Measurements from ENCODE around the gene PFN1. TPM values are rescaled to one million over a fixed set of nuclear protein-coding genes. Genes with fewer than 3 reads are reported as not detected.
A peak's percentile ranks its signal among the peaks of the same experiment; 100 is the strongest.

The PFN1 gene
- total and polyA plus RNA-seq, 3 donors from 2014 or later: 244 to 349 (median 257) TPM

GRCh38 chr17:4947010-4947410 lies 1.3 kb downstream of the PFN1 start:
- H3K27me3 ChIP-seq: no peaks in the 10 kb centered on the region
- H3K4me1 ChIP-seq: peaks cover 20% of the 10 kb centered on the region
- 0 to 1% methylated on average over 7 of the region's 7 CpGs for WGBS, 2 donors
- TF ChIP-seq POLR2A (IDR thresholded peaks at IDR 0.05): no peak
- TF ChIP-seq, protein P1, sequence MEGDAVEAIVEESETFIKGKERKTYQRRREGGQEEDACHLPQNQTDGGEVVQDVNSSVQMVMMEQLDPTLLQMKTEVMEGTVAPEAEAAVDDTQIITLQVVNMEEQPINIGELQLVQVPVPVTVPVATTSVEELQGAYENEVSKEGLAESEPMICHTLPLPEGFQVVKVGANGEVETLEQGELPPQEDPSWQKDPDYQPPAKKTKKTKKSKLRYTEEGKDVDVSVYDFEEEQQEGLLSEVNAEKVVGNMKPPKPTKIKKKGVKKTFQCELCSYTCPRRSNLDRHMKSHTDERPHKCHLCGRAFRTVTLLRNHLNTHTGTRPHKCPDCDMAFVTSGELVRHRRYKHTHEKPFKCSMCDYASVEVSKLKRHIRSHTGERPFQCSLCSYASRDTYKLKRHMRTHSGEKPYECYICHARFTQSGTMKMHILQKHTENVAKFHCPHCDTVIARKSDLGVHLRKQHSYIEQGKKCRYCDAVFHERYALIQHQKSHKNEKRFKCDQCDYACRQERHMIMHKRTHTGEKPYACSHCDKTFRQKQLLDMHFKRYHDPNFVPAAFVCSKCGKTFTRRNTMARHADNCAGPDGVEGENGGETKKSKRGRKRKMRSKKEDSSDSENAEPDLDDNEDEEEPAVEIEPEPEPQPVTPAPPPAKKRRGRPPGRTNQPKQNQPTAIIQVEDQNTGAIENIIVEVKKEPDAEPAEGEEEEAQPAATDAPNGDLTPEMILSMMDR (IDR thresholded peaks at IDR 0.05): no peak
- H3K27ac ChIP-seq: peak overlapping the region; percentile 91 to 92
- intact Hi-C loops (cut with DNase I; ENCODE audit: low total_unique reads): no loop called here
- DNase-seq: no peak
- no peaks in the 10 kb centered on the region for H3K36me3 ChIP-seq (ENCODE audit: low read depth, missing control alignments)
- H3K4me3 ChIP-seq: peak overlapping the region; percentile 90 to 99
- no peaks in the 10 kb centered on the region for H3K9me3 ChIP-seq

GRCh38 chr17:4946312-4946976 lies 1.9 kb downstream of the PFN1 start:
- intact Hi-C loops (cut with DNase I; ENCODE audit: low total_unique reads): no loop called here
- WGBS, 2 donors: 19 to 37% methylated on average over 14 to 16 of the region's 16 CpGs

GRCh38 chr17:4945944-4946280 lies 2.4 kb downstream of the PFN1 start:
- no peaks in the 10 kb centered on the region for H3K27me3 ChIP-seq
- no peaks in the 10 kb centered on the region for H3K36me3 ChIP-seq (ENCODE audit: low read depth, missing control alignments)
- no peak for TF ChIP-seq POLR2A (IDR thresholded peaks at IDR 0.05)
- TF ChIP-seq, protein P1 (IDR thresholded peaks at IDR 0.05): no peak
- H3K27ac ChIP-seq: peak overlapping the region in 1 of 2 donors; percentile 91
- no peak overlapping the region for H3K4me3 ChIP-seq
- DNase-seq: no peak
- WGBS, 2 donors: 26 to 30% methylated on average over 4 of the region's 4 CpGs
- no peaks in the 10 kb centered on the region for H3K9me3 ChIP-seq
- H3K4me1 ChIP-seq: peaks cover 23% of the 10 kb centered on the region
- intact Hi-C loops (cut with DNase I; ENCODE audit: low total_unique reads): no loop called here

More at GRCh38 chr17:4946312-4946976, 1.9 kb downstream of the PFN1 start:
- Histone ChIP-seq H3K9me3 (no peaks in the 10 kb centered on the region), H3K4me3 (peak overlapping the region; percentile 90 to 99), H3K27me3 (no peaks in the 10 kb centered on the region), H3K27ac (peak overlapping the region; percentile 91 to 92), H3K4me1 (peaks cover 22% of the 10 kb centered on the region), H3K36me3 (ENCODE audit: low read depth, missing control alignments) (no peaks in the 10 kb centered on the region)
- DNase-seq: no peak
- TF ChIP-seq, protein P1 (IDR thresholded peaks at IDR 0.05): no peak
- no peak for TF ChIP-seq POLR2A (IDR thresholded peaks at IDR 0.05)

GRCh38 chr17:4945176-4945943 lies 3.0 kb downstream of the PFN1 start:
- no peaks in the 10 kb centered on the region for H3K36me3 ChIP-seq (ENCODE audit: low read depth, missing control alignments)
- H3K9me3 ChIP-seq: no peaks in the 10 kb centered on the region
- TF ChIP-seq, protein P1 (IDR thresholded peaks at IDR 0.05): no peak
- no peak overlapping the region for H3K4me3 ChIP-seq
- H3K27me3 ChIP-seq: no peaks in the 10 kb centered on the region
- 52 to 53% methylated on average over 7 of the region's 7 CpGs for WGBS, 2 donors
- intact Hi-C loops (cut with DNase I; ENCODE audit: low total_unique reads): no loop called here
- H3K4me1 ChIP-seq: peaks cover 23% of the 10 kb centered on the region
- H3K27ac ChIP-seq: peak overlapping the region in 1 of 2 donors; percentile 44
- peak; percentile 60 for DNase-seq

Data from testis (tissue), 3 donors.